ENCODE data around the gene GALNT13. TPM values are rescaled to one million over a fixed set of nuclear protein-coding genes. Genes with fewer than 3 reads are reported as not detected.

The GALNT13 gene
- total RNA-seq, 3 donors from 2014 or later: not detected

- peaks cover 17% of the 10 kb centered on the region for H3K9me3 Mint-ChIP-seq
Measured at GRCh38 chr2:153890576-153890975, 18.9 kb downstream of the GALNT13 start.

GRCh38 chr2:153891051-153891450, 19.3 kb downstream of the GALNT13 start:
- no peaks in the 10 kb centered on the region for H3K4me1 Mint-ChIP-seq (ENCODE audit: low read depth)
- H3K9me3 Mint-ChIP-seq: peaks cover 14% of the 10 kb centered on the region
- H3K4me3 Mint-ChIP-seq: no peak overlapping the region
- DNase-seq (no peak), ATAC-seq (no peak)
- no peaks in the 10 kb centered on the region for H3K27me3 Mint-ChIP-seq (ENCODE audit: low read depth)
- H3K36me3 Mint-ChIP-seq (ENCODE audit: insufficient read depth): no peaks in the 10 kb centered on the region

More at GRCh38 chr2:153890576-153890975, 18.9 kb downstream of the GALNT13 start:
- Mint-ChIP-seq H3K4me3 (no peak overlapping the region), H3K36me3 (ENCODE audit: insufficient read depth) (no peaks in the 10 kb centered on the region), H3K4me1 (ENCODE audit: low read depth) (no peaks in the 10 kb centered on the region), H3K27me3 (ENCODE audit: low read depth) (no peaks in the 10 kb centered on the region)
- ATAC-seq (no peak), DNase-seq (no peak)

- DNase-seq (no peak), ATAC-seq (no peak)
- Mint-ChIP-seq H3K9me3 (peaks cover 29% of the 10 kb centered on the region), H3K36me3 (ENCODE audit: insufficient read depth) (no peaks in the 10 kb centered on the region), H3K4me1 (ENCODE audit: low read depth) (no peaks in the 10 kb centered on the region), H3K4me3 (no peak overlapping the region), H3K27me3 (ENCODE audit: low read depth) (no peaks in the 10 kb centered on the region)
Measured at GRCh38 chr2:153912798-153913396, 41.2 kb downstream of the GALNT13 start.

DNA sequence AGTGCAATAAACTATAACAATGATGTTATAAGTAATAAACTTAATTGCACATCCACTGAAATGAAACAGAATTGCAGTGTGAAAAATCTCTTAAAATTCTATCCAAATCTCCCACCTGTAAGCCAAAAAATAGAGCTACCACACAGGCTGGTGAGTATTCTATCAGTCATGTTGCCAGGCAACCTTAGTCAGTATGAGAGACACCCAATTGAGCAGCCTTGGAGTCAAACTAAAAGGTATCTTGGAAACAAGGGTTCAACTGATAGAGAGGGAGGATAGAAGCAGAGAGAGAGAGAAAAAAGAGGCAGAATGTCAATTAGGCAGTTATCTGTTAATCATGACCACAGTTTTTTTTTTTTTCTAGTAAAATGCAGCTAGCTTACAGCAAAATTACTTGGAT, 45.8 kb downstream of the GALNT13 start:
- DNase-seq (no peak), ATAC-seq (no peak)
- Mint-ChIP-seq H3K36me3 (ENCODE audit: insufficient read depth) (no peaks in the 10 kb centered on the region), H3K27me3 (ENCODE audit: low read depth) (no peaks in the 10 kb centered on the region), H3K4me3 (no peak overlapping the region), H3K4me1 (ENCODE audit: low read depth) (no peaks in the 10 kb centered on the region), H3K9me3 (peaks cover 4% of the 10 kb centered on the region)

DNA sequence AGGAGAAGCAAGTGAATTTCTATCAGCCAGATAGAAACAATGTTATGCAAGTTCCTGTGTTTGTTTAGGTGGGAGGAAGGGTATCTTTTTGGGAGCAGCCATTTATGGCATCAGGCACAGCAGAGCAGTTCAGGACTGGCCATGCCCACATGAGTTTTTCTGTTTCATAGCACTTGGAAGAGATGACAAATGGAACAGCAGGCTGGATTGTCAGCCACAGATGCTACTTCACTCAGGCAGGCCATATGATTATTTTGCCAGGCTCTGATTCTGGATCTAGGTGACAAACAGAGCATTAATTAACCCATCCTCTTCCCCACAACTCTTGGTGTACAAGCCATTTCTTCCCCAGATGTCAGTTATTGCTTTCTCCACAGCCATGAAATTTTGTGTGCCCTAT, 63.8 kb downstream of the GALNT13 start:
- ATAC-seq (no peak), DNase-seq (no peak)
- Mint-ChIP-seq H3K27me3 (ENCODE audit: low read depth) (no peaks in the 10 kb centered on the region), H3K9me3 (peaks cover 22% of the 10 kb centered on the region), H3K4me3 (no peak overlapping the region), H3K4me1 (ENCODE audit: low read depth) (no peaks in the 10 kb centered on the region), H3K36me3 (ENCODE audit: insufficient read depth) (no peaks in the 10 kb centered on the region)

DNA sequence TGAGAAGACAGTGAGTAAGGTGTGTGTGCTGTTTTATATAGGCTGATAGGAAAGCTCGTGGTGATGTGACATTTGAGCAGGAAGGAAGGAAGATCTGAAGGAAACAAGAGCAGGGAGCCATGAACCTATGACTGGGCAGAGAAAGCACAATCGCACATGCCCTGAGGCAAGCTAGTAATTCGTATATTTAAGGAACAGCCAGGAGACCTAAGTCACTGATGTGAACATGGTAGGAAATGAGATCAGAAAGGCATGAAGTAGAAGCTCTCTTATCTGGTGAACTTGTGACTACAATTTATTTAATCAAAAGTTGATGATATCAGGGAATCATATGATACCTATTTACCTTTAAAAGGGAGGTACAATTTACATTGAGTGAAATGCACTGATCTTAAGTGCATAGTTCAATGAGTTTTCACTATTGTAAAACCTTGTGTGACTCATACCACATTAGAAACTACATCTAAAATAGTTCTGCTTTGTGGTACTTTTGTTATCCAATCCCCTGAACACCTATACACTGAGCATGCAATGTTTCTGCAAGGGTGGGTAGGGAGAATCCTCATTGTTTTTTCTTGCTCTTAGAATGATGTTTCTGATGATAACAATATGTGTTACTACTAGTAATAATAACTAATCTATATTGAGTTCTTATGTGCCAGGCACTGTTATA, 67.5 kb downstream of the GALNT13 start:
- H3K4me3 Mint-ChIP-seq: no peak overlapping the region
- no peaks in the 10 kb centered on the region for H3K36me3 Mint-ChIP-seq (ENCODE audit: insufficient read depth)
- peaks cover 5% of the 10 kb centered on the region for H3K9me3 Mint-ChIP-seq
- DNase-seq (no peak), ATAC-seq (no peak)
- H3K4me1 Mint-ChIP-seq (ENCODE audit: low read depth): no peaks in the 10 kb centered on the region
- H3K27me3 Mint-ChIP-seq (ENCODE audit: low read depth): no peaks in the 10 kb centered on the region

- Mint-ChIP-seq H3K27me3 (ENCODE audit: low read depth) (no peaks in the 10 kb centered on the region), H3K4me3 (no peak overlapping the region), H3K9me3 (peaks cover 9% of the 10 kb centered on the region), H3K4me1 (ENCODE audit: low read depth) (no peaks in the 10 kb centered on the region), H3K36me3 (ENCODE audit: insufficient read depth) (no peaks in the 10 kb centered on the region)
- DNase-seq: no peak
- no peak for ATAC-seq
Measured at GRCh38 chr2:153940511-153940910, 68.8 kb downstream of the GALNT13 start.

DNA sequence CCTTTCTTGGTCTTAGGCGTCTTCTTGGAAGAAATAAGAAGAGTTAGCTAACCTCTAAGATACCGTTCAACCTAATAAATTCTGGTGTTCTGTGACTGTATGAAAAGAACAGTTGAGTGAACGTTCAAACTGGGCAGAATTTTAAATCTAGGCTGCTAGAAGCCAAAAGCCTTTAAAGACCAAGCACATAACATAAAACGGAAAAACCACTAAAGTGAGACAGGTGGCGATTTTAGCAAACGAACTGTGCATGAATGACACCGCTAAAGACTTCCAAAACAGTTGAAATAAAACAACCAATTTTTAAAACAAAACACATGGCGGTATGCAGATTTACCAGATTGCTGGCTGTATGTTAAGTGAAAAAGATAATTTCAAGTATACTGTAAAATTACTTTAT, 73.1 kb downstream of the GALNT13 start:
- no peaks in the 10 kb centered on the region for H3K36me3 Mint-ChIP-seq (ENCODE audit: insufficient read depth)
- no peak overlapping the region for H3K4me3 Mint-ChIP-seq
- no peaks in the 10 kb centered on the region for H3K27me3 Mint-ChIP-seq (ENCODE audit: low read depth)
- H3K9me3 Mint-ChIP-seq: peaks cover 4% of the 10 kb centered on the region
- DNase-seq (no peak), ATAC-seq (no peak)
- H3K4me1 Mint-ChIP-seq (ENCODE audit: low read depth): no peaks in the 10 kb centered on the region

- no peak for ATAC-seq
- H3K27me3 Mint-ChIP-seq (ENCODE audit: low read depth): no peaks in the 10 kb centered on the region
Measured at GRCh38 chr2:153946036-153946435, 74.3 kb downstream of the GALNT13 start.

DNA sequence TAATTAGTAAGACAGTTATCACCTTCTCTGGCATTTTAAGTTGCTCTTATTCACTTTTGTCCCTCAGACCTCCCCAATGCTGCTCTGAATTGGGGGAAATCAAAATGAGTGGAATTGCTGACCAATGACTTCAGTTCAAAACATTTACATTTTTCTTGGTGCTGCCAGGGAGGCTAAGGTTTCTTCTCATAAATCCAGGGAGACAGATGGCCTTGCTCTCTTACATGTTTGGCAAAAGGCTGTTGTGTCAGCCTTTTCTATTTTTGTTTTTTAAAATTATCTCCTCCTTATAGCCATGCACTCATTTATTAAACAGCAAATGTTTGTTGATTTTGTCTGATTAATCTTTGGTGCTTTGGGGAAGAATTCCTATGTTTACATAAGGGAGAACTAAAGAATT, 82.0 kb downstream of the GALNT13 start:
- Mint-ChIP-seq H3K27me3 (ENCODE audit: low read depth) (no peaks in the 10 kb centered on the region), H3K4me3 (no peak overlapping the region), H3K4me1 (ENCODE audit: low read depth) (no peaks in the 10 kb centered on the region)

More at GRCh38 chr2:153946036-153946435, 74.3 kb downstream of the GALNT13 start:
- Mint-ChIP-seq H3K4me3 (no peak overlapping the region), H3K36me3 (ENCODE audit: insufficient read depth) (no peaks in the 10 kb centered on the region), H3K4me1 (ENCODE audit: low read depth) (no peaks in the 10 kb centered on the region), H3K9me3 (peaks cover 4% of the 10 kb centered on the region)
- no peak for DNase-seq

GRCh38 chr2:153963256-153963655, 91.5 kb downstream of the GALNT13 start:
- Mint-ChIP-seq H3K27me3 (ENCODE audit: low read depth) (no peaks in the 10 kb centered on the region), H3K9me3 (peaks cover 11% of the 10 kb centered on the region), H3K36me3 (ENCODE audit: insufficient read depth) (no peaks in the 10 kb centered on the region), H3K4me1 (ENCODE audit: low read depth) (no peaks in the 10 kb centered on the region), H3K4me3 (no peak overlapping the region)
- ATAC-seq (no peak), DNase-seq (no peak)

More for the DNA sequence above, 82.0 kb downstream of the GALNT13 start:
- ATAC-seq (no peak), DNase-seq (no peak)
- peaks cover 3% of the 10 kb centered on the region for H3K9me3 Mint-ChIP-seq
- no peaks in the 10 kb centered on the region for H3K36me3 Mint-ChIP-seq (ENCODE audit: insufficient read depth)

DNA sequence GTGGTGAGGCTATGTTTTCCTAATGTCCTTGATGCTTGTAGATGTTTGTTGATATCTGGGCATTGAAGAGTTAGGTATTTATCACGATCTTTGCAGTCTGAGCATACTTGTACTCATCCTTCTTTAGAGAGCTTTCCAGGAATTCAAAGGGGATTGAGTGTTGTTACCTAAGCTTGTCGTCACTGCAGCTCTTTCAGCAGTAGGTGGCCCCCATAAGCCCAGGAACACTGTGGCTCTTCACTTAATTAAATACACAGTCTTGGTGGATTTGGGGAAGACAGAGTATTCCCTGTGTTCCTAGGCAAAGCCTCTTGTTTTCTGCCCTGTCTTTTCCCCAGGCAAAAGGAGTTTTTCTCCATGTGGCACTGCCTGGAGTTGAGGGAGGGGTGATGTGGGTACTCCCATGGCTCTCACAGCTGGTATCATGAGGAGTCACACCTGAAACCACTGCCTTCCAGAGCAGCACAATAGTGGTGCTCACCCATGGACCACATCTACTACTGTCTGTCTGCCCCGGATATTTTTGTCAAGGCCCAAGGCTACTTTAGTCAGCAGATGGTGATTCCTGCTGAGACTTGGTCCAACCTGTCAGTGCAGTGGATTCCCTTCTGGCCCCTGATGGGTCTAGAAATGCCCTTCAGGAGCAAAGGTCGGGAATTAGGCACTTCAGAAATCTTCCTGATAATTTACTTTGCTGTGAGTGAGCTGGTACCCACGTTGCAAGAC, 95.7 kb downstream of the GALNT13 start:
- no peak overlapping the region for H3K4me3 Mint-ChIP-seq
- no peaks in the 10 kb centered on the region for H3K27me3 Mint-ChIP-seq (ENCODE audit: low read depth)
- no peaks in the 10 kb centered on the region for H3K4me1 Mint-ChIP-seq (ENCODE audit: low read depth)
- ATAC-seq (no peak), DNase-seq (no peak)
- H3K36me3 Mint-ChIP-seq (ENCODE audit: insufficient read depth): no peaks in the 10 kb centered on the region
- H3K9me3 Mint-ChIP-seq: peaks cover 15% of the 10 kb centered on the region

- Mint-ChIP-seq H3K27me3 (ENCODE audit: low read depth) (no peaks in the 10 kb centered on the region), H3K36me3 (ENCODE audit: insufficient read depth) (no peaks in the 10 kb centered on the region), H3K4me1 (ENCODE audit: low read depth) (no peaks in the 10 kb centered on the region), H3K4me3 (no peak overlapping the region), H3K9me3 (peaks cover 16% of the 10 kb centered on the region)
- ATAC-seq: no peak
- DNase-seq: no peak
Measured at GRCh38 chr2:153971250-153971649, 99.5 kb downstream of the GALNT13 start.

DNA sequence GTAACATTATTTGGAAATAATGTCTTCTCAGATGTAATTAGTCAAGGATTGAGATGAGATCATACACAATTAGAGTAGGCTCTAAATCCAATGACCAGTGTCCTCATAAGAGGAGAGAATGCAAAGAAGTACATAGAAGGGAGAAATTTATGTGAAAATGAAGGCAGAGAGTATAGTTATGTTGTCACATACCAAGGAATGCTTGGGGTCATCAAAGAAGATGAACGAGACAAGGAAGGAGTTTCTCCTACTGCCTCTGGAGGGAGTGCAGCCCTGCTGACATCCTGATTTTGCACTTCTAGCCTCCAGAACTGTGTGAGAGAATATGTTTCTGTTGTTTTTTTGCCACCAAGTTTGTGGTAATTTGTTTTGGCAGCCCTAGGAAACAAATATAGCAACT, 100.1 kb downstream of the GALNT13 start:
- no peaks in the 10 kb centered on the region for H3K36me3 Mint-ChIP-seq (ENCODE audit: insufficient read depth)
- peaks cover 13% of the 10 kb centered on the region for H3K9me3 Mint-ChIP-seq
- H3K4me1 Mint-ChIP-seq (ENCODE audit: low read depth): no peaks in the 10 kb centered on the region
- no peak overlapping the region for H3K4me3 Mint-ChIP-seq
- DNase-seq (no peak), ATAC-seq (no peak)
- no peaks in the 10 kb centered on the region for H3K27me3 Mint-ChIP-seq (ENCODE audit: low read depth)

DNA sequence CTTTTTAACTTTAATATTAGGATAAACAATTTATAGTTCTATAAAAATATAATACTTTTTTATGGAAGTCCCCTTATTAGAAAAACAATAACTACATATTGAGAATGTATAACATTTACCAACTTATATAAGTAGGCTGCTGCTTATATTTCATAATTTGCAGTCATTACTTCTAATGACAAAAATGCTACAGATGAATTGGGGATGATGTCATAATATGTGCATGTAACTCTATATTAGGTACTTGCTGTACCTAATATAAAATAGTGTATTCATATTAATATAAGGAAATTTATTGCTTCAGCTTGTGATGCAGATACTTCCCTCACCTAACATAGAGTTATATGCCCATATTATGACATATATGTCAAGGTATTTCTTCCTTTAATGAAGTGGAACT, 100.7 kb downstream of the GALNT13 start:
- no peaks in the 10 kb centered on the region for H3K4me1 Mint-ChIP-seq (ENCODE audit: low read depth)
- H3K27me3 Mint-ChIP-seq (ENCODE audit: low read depth): no peaks in the 10 kb centered on the region
- H3K4me3 Mint-ChIP-seq: no peak overlapping the region
- DNase-seq (no peak), ATAC-seq (no peak)
- H3K36me3 Mint-ChIP-seq (ENCODE audit: insufficient read depth): no peaks in the 10 kb centered on the region
- peaks cover 13% of the 10 kb centered on the region for H3K9me3 Mint-ChIP-seq

Data from activated T-cell treated with anti-CD3 and anti-CD28 coated beads, Interleukin-2, amount 50 U/mL, for 4 hours (primary cell).